Lung microvascular endothelial cell (primary cell): ENCODE measurements around the gene PHYHD1. TPM values are rescaled to one million over a fixed set of nuclear protein-coding genes. Genes with fewer than 3 reads are reported as not detected.

Experiments
- DNase-seq, 2 donors: peaks; one replicate each; pipeline versions ENCODE4 v3.0.0 to v3.0.0-alpha.2; 2010; ENCODE audit warnings: low read depth in 2 of 2
- total RNA-seq: library from RNA; depleted of rRNA; stranded (reverse); fragments of >200 nt; gene quantifications from 2 replicates; pipeline ENCODE4 v1.2.1, GENCODE V29; 2014

PHYHD1 gene
- total RNA-seq, 1 donor from 2014 or later, result 0.20 TPM

GRCh38 chr9:128901379-128901778, 19.4 kb upstream of the PHYHD1 start:
- no peak for DNase-seq

GRCh38 chr9:128901822-128902221, 19.0 kb upstream of the PHYHD1 start:
- DNase-seq, result no peak

GRCh38 chr9:128902351-128903078, 18.3 kb upstream of the PHYHD1 start:
- peak; percentile 7 to 67 for DNase-seq

- DNase-seq, result no peak
Observed at GRCh38 chr9:128903079-128903461, 17.7 kb upstream of the PHYHD1 start.

- DNase-seq, result peak in 1 of 2 donors; percentile 5
Observed at GRCh38 chr9:128903871-128904620, 16.7 kb upstream of the PHYHD1 start.

GRCh38 chr9:128905964-128906363, 14.8 kb upstream of the PHYHD1 start:
- no peak for DNase-seq

GRCh38 chr9:128906741-128907140, 14.0 kb upstream of the PHYHD1 start:
- peak in 1 of 2 donors; percentile 8 for DNase-seq

- DNase-seq, result no peak
Observed at GRCh38 chr9:128908372-128908771, 12.4 kb upstream of the PHYHD1 start.

GRCh38 chr9:128909859-128910258, 10.9 kb upstream of the PHYHD1 start:
- DNase-seq, result no peak

- no peak for DNase-seq
Observed at GRCh38 chr9:128910906-128911305, 9.9 kb upstream of the PHYHD1 start.

GRCh38 chr9:128911529-128912035, 9.2 kb upstream of the PHYHD1 start:
- DNase-seq, result peak; percentile 76 to 86

GRCh38 chr9:128912270-128912853, 8.4 kb upstream of the PHYHD1 start:
- peak; percentile 47 to 92 for DNase-seq

GRCh38 chr9:128913048-128913900, 7.5 kb upstream of the PHYHD1 start:
- no peak for DNase-seq

- DNase-seq, result no peak
Observed at GRCh38 chr9:128913995-128914772, 6.6 kb upstream of the PHYHD1 start.

GRCh38 chr9:128916204-128916603, 4.6 kb upstream of the PHYHD1 start:
- DNase-seq, result no peak

- DNase-seq, result no peak
Observed at GRCh38 chr9:128916745-128917144, 4.0 kb upstream of the PHYHD1 start.

GRCh38 chr9:128917151-128917849, 3.5 kb upstream of the PHYHD1 start:
- peak in 1 of 2 donors; percentile 79 for DNase-seq

GRCh38 chr9:128918921-128919320, 1.9 kb upstream of the PHYHD1 start:
- no peak for DNase-seq

GRCh38 chr9:128919402-128920089, 1.2 kb upstream of the PHYHD1 start:
- no peak for DNase-seq
